Stimulated activated naive CD8-positive, alpha-beta T cell treated with anti-CD3 and anti-CD28 coated beads, Interleukin-15, Interleukin-2, amounts not matched to agents 100 ng/mL and 50 ng/mL, for 24 hours (primary cell): Measurements from ENCODE around the gene PTPN21.
"Not testable (repeated sequence)": the region's sequence is repeated elsewhere in the genome, so short reads cannot be mapped to it uniquely, and the experiment has no call there.

ENCODE experiments used
- H3K27ac Mint-ChIP-seq: one replicate; pipeline ENCODE4 v1.8.0; 2021; ENCODE audit warnings: mild to moderate bottlenecking, mixed read lengths
- H3K27me3 Mint-ChIP-seq: one replicate; pipeline ENCODE4 v1.8.0; 2021; ENCODE audit warnings: mixed read lengths
- H3K36me3 Mint-ChIP-seq: one replicate; pipeline ENCODE4 v1.8.0; 2021; ENCODE audit warnings: low read depth, mixed read lengths
- H3K4me1 Mint-ChIP-seq: one replicate; pipeline ENCODE4 v1.8.0; 2021; ENCODE audit warnings: low read depth, mixed read lengths
- H3K4me3 Mint-ChIP-seq: one replicate; pipeline ENCODE4 v1.8.0; 2021; ENCODE audit warnings: mild to moderate bottlenecking, mixed read lengths
- H3K9me3 Mint-ChIP-seq: one replicate; pipeline ENCODE4 v1.8.0; 2021; ENCODE audit warnings: mixed read lengths

The PTPN21 gene

DNA sequence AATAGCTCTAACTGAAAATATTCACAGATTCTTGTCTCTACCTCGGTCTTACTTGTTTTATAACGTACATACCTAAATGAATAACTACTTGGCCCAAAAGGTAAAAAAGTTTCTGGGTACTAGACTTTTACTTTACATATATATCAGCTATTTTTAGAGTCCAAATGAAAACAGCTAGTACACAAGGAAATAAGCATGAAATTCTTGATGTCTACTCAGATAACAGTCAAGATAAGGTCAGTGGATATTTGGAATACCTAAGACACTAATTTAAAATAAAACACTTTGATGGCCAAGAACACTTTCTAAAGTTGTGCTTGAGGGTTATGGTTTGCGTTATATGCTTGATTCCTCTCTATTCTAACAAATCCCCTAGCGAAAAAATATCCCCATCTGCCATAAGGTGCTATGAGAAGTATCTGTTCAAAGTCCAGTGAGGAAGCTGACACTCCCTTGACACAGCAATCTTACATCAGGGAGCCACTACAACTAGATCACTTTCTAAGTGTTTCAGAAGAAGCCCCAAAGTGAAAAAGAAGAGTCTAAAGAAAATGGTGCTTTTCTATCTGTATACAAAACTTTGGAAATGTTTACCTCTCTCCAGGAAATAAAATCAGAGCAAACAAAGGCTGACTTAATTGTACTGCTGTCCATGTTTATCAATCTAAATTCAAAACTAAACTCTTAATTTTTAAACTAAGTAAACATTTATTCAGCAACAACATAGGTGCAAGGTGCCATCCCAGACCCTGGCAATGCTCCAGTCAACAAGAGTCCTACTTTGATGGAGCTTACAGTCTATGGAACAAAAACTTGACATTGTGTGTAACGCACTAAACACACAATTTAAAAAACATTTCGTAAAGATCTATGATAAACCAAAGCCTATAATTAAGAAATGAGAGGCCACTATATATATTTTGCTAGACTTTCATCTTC, 11.7 kb downstream of the PTPN21 start:
- Mint-ChIP-seq H3K4me1 (no peaks in the 10 kb centered on the region), H3K27ac (no peak overlapping the region), H3K9me3 (no peaks in the 10 kb centered on the region), H3K36me3 (no peaks in the 10 kb centered on the region), H3K4me3 (no peak overlapping the region), H3K27me3 (no peaks in the 10 kb centered on the region)

GRCh38 chr14:88541324-88541723, 13.5 kb downstream of the PTPN21 start:
- H3K27ac Mint-ChIP-seq: no peak overlapping the region
- H3K36me3 Mint-ChIP-seq: no peaks in the 10 kb centered on the region
- H3K4me3 Mint-ChIP-seq: no peak overlapping the region
- H3K27me3 Mint-ChIP-seq: no peaks in the 10 kb centered on the region
- H3K4me1 Mint-ChIP-seq: no peaks in the 10 kb centered on the region
- H3K9me3 Mint-ChIP-seq: no peaks in the 10 kb centered on the region

- H3K4me1 Mint-ChIP-seq: no peaks in the 10 kb centered on the region
- no peak overlapping the region for H3K4me3 Mint-ChIP-seq
- H3K27ac Mint-ChIP-seq: no peak overlapping the region
- H3K36me3 Mint-ChIP-seq: no peaks in the 10 kb centered on the region
- peaks cover under 1% of the 10 kb centered on the region for H3K27me3 Mint-ChIP-seq
- H3K9me3 Mint-ChIP-seq: no peaks in the 10 kb centered on the region
Measured at GRCh38 chr14:88535813-88536212, 19.0 kb downstream of the PTPN21 start.

DNA sequence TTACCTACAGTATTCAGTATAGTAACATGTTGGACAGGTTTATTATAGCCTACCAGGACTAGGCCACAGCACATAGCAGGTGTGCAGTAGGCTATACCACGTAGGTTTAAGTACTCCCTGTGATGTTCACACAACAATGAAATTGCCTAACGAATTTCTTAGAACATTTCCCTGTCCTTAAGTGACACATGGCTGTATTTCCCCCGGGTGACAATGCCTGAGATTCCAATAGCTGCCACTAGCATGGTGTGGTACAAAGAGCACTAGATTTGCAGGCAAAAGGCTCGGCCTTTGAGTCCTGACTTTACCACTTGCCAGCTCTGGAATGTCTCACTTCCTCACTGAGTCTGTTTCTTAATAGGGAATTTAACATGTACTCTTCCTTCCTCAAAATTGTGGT, 19.7 kb downstream of the PTPN21 start:
- no peaks in the 10 kb centered on the region for H3K4me1 Mint-ChIP-seq
- no peak overlapping the region for H3K27ac Mint-ChIP-seq
- no peak overlapping the region for H3K4me3 Mint-ChIP-seq
- H3K9me3 Mint-ChIP-seq: no peaks in the 10 kb centered on the region
- H3K27me3 Mint-ChIP-seq: peaks cover 7% of the 10 kb centered on the region
- H3K36me3 Mint-ChIP-seq: no peaks in the 10 kb centered on the region

GRCh38 chr14:88533064-88533602, 21.7 kb downstream of the PTPN21 start:
- Mint-ChIP-seq H3K4me1 (no peaks in the 10 kb centered on the region), H3K27me3 (peaks cover 21% of the 10 kb centered on the region), H3K36me3 (no peaks in the 10 kb centered on the region), H3K4me3 (no peak overlapping the region), H3K9me3 (peaks cover 6% of the 10 kb centered on the region), H3K27ac (no peak overlapping the region)

DNA sequence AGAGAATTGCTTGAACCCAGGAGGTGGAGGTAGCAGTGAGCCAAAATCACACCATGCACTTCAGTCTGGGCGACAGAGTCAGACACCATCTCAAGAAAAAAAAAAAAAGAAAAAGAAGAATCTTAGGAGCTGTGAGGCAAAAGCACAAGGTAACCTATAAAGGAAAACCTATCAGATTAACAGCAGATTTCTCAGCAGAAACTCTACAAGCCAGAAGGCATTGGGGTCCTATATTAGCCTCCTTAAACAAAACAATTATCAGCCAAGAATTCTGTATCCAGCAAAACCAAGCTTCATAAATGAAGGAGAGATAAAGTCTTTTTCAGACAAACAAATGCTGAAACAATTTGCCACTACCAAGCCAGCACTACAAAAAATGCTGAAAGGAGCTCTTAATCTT, 24.9 kb downstream of the PTPN21 start:
- H3K27ac Mint-ChIP-seq, H3K36me3 Mint-ChIP-seq, H3K4me3 Mint-ChIP-seq, H3K9me3 Mint-ChIP-seq, H3K4me1 Mint-ChIP-seq: not testable (repeated sequence)
- peaks cover 36% of the 10 kb centered on the region for H3K27me3 Mint-ChIP-seq

DNA sequence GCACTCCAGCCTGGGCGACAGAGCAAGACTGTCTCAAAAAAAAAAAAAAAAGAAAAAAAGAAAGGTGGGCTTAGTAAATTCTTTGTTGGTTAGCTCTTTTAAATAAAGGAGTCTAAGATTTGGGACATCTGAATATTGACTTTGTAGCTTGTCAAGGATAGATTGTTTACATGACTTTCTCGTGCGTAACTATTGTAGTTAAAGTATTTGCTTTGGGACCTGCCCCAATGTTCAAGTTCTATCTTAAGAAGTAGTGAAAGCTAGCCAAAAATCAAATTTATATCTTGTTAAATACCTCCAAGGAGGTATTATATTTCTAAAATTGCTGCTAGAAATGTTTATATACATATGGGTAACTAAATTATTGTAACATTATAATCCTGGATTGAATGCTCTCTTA, 32.4 kb downstream of the PTPN21 start:
- Mint-ChIP-seq H3K36me3 (no peaks in the 10 kb centered on the region), H3K4me3 (no peak overlapping the region), H3K4me1 (no peaks in the 10 kb centered on the region), H3K27ac (no peak overlapping the region), H3K9me3 (no peaks in the 10 kb centered on the region), H3K27me3 (peaks cover 23% of the 10 kb centered on the region)

DNA sequence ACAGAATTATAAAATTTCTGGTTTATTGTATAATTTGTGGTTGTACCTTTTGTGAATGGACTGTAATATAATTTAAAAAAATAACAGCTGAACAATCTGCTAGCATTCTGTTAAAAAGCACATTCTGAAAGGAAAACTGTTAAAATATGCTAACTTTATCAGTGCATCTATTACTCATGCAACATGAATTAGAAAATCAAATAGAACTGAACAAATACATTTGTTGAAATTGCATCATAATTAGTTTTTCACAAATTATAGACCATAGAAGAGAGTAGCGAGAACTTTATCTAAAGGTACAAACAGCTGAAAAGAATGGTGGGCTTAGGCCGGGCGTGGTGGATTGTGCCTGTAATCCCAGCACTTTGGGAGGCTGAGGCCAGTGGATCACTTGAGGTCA, 33.0 kb downstream of the PTPN21 start:
- Mint-ChIP-seq H3K4me1 (no peaks in the 10 kb centered on the region), H3K27ac (no peak overlapping the region), H3K4me3 (no peak overlapping the region), H3K27me3 (peaks cover 22% of the 10 kb centered on the region), H3K36me3 (no peaks in the 10 kb centered on the region), H3K9me3 (no peaks in the 10 kb centered on the region)

- peaks cover 22% of the 10 kb centered on the region for H3K27me3 Mint-ChIP-seq
- H3K27ac Mint-ChIP-seq: no peak overlapping the region
- no peaks in the 10 kb centered on the region for H3K9me3 Mint-ChIP-seq
- H3K36me3 Mint-ChIP-seq: no peaks in the 10 kb centered on the region
- no peaks in the 10 kb centered on the region for H3K4me1 Mint-ChIP-seq
- no peak overlapping the region for H3K4me3 Mint-ChIP-seq
Measured at GRCh38 chr14:88519907-88520306, 34.9 kb downstream of the PTPN21 start.

DNA sequence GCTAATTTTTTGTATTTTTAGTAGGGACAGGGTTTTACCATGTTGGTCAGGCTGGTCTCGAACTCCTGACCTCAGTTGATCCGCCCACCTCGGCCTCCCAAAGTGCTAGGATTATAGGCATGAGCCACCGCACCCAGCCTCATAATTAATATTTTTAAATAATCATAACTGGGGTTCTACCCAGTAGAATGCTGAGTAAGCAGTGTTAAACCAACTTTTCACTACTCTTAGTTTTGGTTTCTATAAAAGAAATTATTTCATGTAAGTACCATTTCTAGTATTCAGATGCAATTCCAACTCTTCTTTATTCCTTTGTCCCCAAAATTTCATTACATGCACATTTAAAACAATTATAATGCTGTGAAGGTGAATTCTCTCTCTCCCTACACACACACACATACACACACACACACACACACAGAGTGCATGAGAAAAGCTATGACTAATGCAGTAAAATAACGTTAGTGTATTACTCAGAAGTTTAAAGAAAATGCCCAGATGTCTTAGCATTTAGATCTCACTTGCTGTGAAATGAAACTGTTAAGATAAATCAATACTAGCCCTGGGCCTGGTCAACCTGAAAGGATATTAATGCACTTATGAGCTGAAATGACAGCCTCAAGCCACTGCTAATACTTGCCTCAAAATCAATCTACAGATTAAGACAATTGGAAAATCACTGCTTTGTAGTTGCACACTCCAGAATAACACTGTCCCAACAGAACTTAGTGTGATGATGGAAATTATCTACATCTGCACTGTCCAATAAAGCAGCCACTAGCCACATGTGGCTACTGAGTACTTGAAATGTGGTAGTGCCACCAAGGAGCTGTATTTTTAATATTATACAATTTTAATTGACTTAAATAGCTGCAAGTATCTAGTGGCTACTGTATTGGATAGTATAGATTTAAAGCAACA, 36.0 kb downstream of the PTPN21 start:
- Mint-ChIP-seq H3K4me3 (no peak overlapping the region), H3K27me3 (peaks cover 27% of the 10 kb centered on the region), H3K9me3 (no peaks in the 10 kb centered on the region), H3K36me3 (no peaks in the 10 kb centered on the region), H3K4me1 (no peaks in the 10 kb centered on the region), H3K27ac (no peak overlapping the region)

GRCh38 chr14:88516861-88517357, 37.9 kb downstream of the PTPN21 start:
- Mint-ChIP-seq H3K4me1 (no peaks in the 10 kb centered on the region), H3K4me3 (no peak overlapping the region), H3K27me3 (peaks cover 22% of the 10 kb centered on the region), H3K36me3 (no peaks in the 10 kb centered on the region), H3K9me3 (no peaks in the 10 kb centered on the region), H3K27ac (no peak overlapping the region)

DNA sequence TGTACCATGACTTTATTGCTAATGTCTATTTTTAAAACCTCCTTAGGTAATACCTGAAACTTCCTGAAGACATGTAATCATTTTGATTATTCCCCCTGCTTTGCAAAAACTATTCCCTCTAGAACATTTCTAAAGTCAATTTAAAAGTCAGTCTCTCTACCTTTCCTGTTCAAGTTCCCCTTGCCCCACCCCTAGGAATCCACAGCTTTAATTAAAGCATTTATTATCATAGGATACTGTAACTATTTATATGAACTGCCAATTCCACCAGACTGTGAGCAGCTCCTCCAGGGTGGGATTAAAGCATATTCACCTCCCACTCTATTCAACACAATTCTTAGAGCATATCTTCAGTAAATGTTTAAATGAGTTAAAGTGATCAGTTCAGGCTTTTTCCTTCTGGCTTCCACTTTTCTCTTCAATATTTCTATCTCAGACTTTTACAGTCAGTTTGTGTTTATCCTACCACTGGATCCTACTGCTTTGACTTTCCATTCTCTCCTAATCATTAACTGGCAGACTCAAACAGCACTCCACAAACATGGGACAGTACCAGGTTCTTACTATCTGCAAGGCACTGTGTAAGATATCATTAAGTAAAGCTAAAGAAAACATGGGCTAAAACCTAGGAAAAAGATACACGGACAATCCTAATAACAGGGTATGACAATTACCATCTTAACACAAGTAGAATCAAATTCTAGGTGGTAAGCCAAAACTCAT, 39.1 kb downstream of the PTPN21 start:
- no peaks in the 10 kb centered on the region for H3K9me3 Mint-ChIP-seq
- no peak overlapping the region for H3K4me3 Mint-ChIP-seq
- no peaks in the 10 kb centered on the region for H3K4me1 Mint-ChIP-seq
- no peaks in the 10 kb centered on the region for H3K36me3 Mint-ChIP-seq
- H3K27ac Mint-ChIP-seq: no peak overlapping the region
- H3K27me3 Mint-ChIP-seq: peaks cover 18% of the 10 kb centered on the region

- H3K4me1 Mint-ChIP-seq: no peaks in the 10 kb centered on the region
- no peak overlapping the region for H3K27ac Mint-ChIP-seq
- peaks cover 10% of the 10 kb centered on the region for H3K27me3 Mint-ChIP-seq
- no peak overlapping the region for H3K4me3 Mint-ChIP-seq
- H3K9me3 Mint-ChIP-seq: no peaks in the 10 kb centered on the region
- no peaks in the 10 kb centered on the region for H3K36me3 Mint-ChIP-seq
Measured at GRCh38 chr14:88507208-88507607, 47.6 kb downstream of the PTPN21 start.

DNA sequence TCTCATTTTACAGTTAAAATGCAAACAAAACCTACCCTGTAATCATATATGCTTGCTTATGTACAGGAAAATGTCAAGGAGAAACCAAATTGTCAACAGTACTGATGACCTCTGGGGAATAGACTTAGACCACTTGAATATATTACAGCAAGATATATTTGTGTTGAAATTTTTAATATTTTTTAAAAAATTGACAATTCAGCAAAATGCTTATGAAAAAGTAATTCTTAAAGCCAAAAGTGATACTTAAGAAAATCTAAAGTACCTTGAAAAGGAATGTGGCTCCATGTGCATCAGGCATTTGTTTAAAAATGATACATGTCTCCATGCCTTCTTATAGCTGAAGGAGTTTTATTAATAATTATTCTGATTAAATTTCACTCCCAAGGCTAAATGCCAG, 49.2 kb downstream of the PTPN21 start:
- Mint-ChIP-seq H3K4me3 (no peak overlapping the region), H3K4me1 (no peaks in the 10 kb centered on the region), H3K9me3 (no peaks in the 10 kb centered on the region), H3K27me3 (peaks cover 13% of the 10 kb centered on the region), H3K27ac (no peak overlapping the region), H3K36me3 (no peaks in the 10 kb centered on the region)
